HEK293 (cell line): ENCODE measurements around the gene SSBP3.
A peak's percentile ranks its signal among the peaks of the same experiment; 100 is the strongest.

Source experiments
- CTCF ChIA-PET: fragments of 350-600 bp; formaldehyde crosslinking; extraction: SDS; loops from one replicate; lab custom pipeline; 2021; ENCODE audit warnings: antibody characterized with exemption; lab: Yijun Ruan, JAX
- POLR2A ChIA-PET: fragments of 300-600 bp; formaldehyde crosslinking; extraction: SDS; loops from one replicate; lab custom pipeline; 2020; ENCODE audit warnings: antibody characterized with exemption, inconsistent platforms; lab: Yijun Ruan, JAX
- H3K27ac ChIP-seq: fragments of 200-500 bp; sonication (Bioruptor generic); 2 replicates; pipeline ENCODE4 v1.5.1; 2014; ENCODE audit warnings: low read depth, low read length, control low read depth, inconsistent platforms; ENCODE audit errors: extremely low read depth
- H3K36me3 ChIP-seq, 2 experiments: fragments of 200-500 bp in 1 of 2; sonication (Bioruptor generic) in 1 of 2; 1 replicate in 1 of 2; 2 replicates in 1 of 2; pipeline ENCODE4 v1.5.1; 2014 to 2017; ENCODE audit warnings: inconsistent platforms in 2 of 2, low read length in 2 of 2; ENCODE audit not compliant: control insufficient read depth in 2 of 2, insufficient read depth in 1 of 2
- H3K4me1 ChIP-seq: fragments of 200-500 bp; sonication (Bioruptor generic); 2 replicates; pipeline ENCODE4 v1.5.1; 2014; ENCODE audit warnings: mild to moderate bottlenecking, low read length, inconsistent platforms; ENCODE audit not compliant: control insufficient read depth, insufficient read depth
- H3K4me3 ChIP-seq: 2 replicates; pipeline ENCODE4 v1.5.1; 2011; ENCODE audit warnings: low read depth, mild to moderate bottlenecking, control low read depth, low read length, moderate library complexity
- H3K9me3 ChIP-seq: fragments of 200-500 bp; sonication (Bioruptor generic); 2 replicates; pipeline ENCODE4 v1.5.1; 2014; ENCODE audit warnings: low read depth, low read length, inconsistent platforms; ENCODE audit not compliant: control insufficient read depth, insufficient read depth
- EGR2 ChIP-seq: fragments of 450-650 bp; formaldehyde crosslinking; IDR thresholded peaks from 2 replicates; pipeline ENCODE4 v1.5.1; 2016; ENCODE audit warnings: low read depth, missing biosample characterization, missing genetic modification characterization
- MYNN ChIP-seq: fragments of 450-650 bp; formaldehyde crosslinking; IDR thresholded peaks from 2 replicates; pipeline ENCODE4 v1.5.1; 2016; ENCODE audit warnings: missing biosample characterization, missing genetic modification characterization, borderline replicate concordance
- SCRT2 ChIP-seq: fragments of 450-650 bp; formaldehyde crosslinking; IDR thresholded peaks from 2 replicates; pipeline ENCODE4 v1.5.1; 2016; ENCODE audit warnings: missing biosample characterization, missing genetic modification characterization
- SP3 ChIP-seq: fragments of 450-650 bp; formaldehyde crosslinking; IDR thresholded peaks from 2 replicates; pipeline ENCODE4 v1.5.1; 2016; ENCODE audit warnings: missing biosample characterization, missing genetic modification characterization
- ZFHX2 ChIP-seq: fragments of 450-650 bp; formaldehyde crosslinking; conservative IDR thresholded peaks from 2 replicates; pipeline ENCODE4 v1.5.1; 2016; ENCODE audit warnings: missing biosample characterization, missing genetic modification characterization
- ZFP37 ChIP-seq: fragments of 450-650 bp; formaldehyde crosslinking; IDR thresholded peaks from 2 replicates; pipeline ENCODE4 v1.5.1; 2016; ENCODE audit warnings: missing biosample characterization, missing genetic modification characterization
- ZNF140 ChIP-seq: fragments of 450-650 bp; formaldehyde crosslinking; IDR thresholded peaks from 2 replicates; pipeline ENCODE4 v1.5.1; 2016; ENCODE audit warnings: missing biosample characterization, missing genetic modification characterization
- ZNF341 ChIP-seq: fragments of 450-650 bp; formaldehyde crosslinking; IDR thresholded peaks from 2 replicates; pipeline ENCODE4; 2016; ENCODE audit warnings: low read depth, missing biosample characterization, missing genetic modification characterization
- ZNF549 ChIP-seq: fragments of 450-650 bp; IDR thresholded peaks from 2 replicates; pipeline ENCODE4 v1.5.1; 2018; ENCODE audit warnings: missing biosample characterization, missing genetic modification characterization, mild to moderate bottlenecking, inconsistent platforms, moderate library complexity
- ZNF571 ChIP-seq: fragments of 450-650 bp; formaldehyde crosslinking; IDR thresholded peaks from 2 replicates; pipeline ENCODE4 v1.5.0; 2017; ENCODE audit warnings: missing biosample characterization, missing genetic modification characterization
- ZNF830 ChIP-seq: fragments of 450-650 bp; IDR thresholded peaks from 2 replicates; pipeline ENCODE4 v1.5.0; 2018; ENCODE audit warnings: missing biosample characterization, missing genetic modification characterization, low read depth, mild to moderate bottlenecking, moderate library complexity
- TF ChIP-seq, protein P1 (sequence below): fragments of 450-650 bp; formaldehyde crosslinking; IDR thresholded peaks from 2 replicates; pipeline ENCODE4 v1.5.1; 2016; ENCODE audit warnings: missing biosample characterization, missing genetic modification characterization, low read depth
- TF ChIP-seq, protein P2 (sequence below): fragments of 450-650 bp; formaldehyde crosslinking; IDR thresholded peaks from 2 replicates; pipeline ENCODE4 v1.5.1; 2016; ENCODE audit warnings: missing biosample characterization, missing genetic modification characterization, borderline replicate concordance
- TF ChIP-seq, protein P3 (sequence below): fragments of 450-650 bp; formaldehyde crosslinking; IDR thresholded peaks from 2 replicates; pipeline ENCODE4 v1.5.1; 2017; ENCODE audit warnings: missing biosample characterization, missing genetic modification characterization
- TF ChIP-seq, protein P4 (sequence below): sonication (generic); formaldehyde crosslinking; IDR thresholded peaks from 2 replicates; pipeline ENCODE4 v1.8.1; 2022; ENCODE audit warnings: mild to moderate bottlenecking, moderate library complexity, missing genetic modification reagents
- TF ChIP-seq, protein P5 (sequence below): fragments of 450-650 bp; formaldehyde crosslinking; IDR thresholded peaks from 2 replicates; pipeline ENCODE4 v1.5.1; 2016; ENCODE audit warnings: missing biosample characterization, missing genetic modification characterization

Gene SSBP3

DNA sequence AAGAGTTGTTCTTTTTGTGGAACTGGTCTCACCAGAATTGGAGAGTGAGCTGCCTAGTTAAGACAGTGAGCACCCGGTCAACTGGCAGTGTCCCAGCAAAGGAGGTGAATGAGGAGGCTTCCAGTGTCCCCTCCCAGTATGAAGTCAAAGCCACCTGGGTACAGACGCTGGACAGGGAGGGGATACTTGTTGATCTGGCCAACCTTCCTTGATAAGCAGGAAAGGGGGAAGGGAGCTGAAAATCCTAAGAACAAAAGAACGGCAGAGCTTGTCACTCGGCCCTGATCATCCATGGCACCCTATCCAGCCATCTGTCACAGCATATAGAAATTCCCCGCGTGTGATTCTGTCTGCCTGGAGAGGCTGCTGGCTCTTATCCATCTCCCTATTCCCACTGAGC is 91.5 kb downstream of the SSBP3 start:
- H3K4me3 ChIP-seq = no peak overlapping the region
- no peaks in the 10 kb centered on the region for H3K9me3 ChIP-seq
- H3K36me3 ChIP-seq = no peaks in the 10 kb centered on the region
- H3K27ac ChIP-seq = no peak overlapping the region
- TF ChIP-seq, protein P1, sequence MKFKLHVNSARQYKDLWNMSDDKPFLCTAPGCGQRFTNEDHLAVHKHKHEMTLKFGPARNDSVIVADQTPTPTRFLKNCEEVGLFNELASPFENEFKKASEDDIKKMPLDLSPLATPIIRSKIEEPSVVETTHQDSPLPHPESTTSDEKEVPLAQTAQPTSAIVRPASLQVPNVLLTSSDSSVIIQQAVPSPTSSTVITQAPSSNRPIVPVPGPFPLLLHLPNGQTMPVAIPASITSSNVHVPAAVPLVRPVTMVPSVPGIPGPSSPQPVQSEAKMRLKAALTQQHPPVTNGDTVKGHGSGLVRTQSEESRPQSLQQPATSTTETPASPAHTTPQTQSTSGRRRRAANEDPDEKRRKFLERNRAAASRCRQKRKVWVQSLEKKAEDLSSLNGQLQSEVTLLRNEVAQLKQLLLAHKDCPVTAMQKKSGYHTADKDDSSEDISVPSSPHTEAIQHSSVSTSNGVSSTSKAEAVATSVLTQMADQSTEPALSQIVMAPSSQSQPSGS (tag by site-specific recombination) = no peak
- TF ChIP-seq SCRT2 (tag by site-specific recombination) = peak; percentile 29; the same call in 1 of the 2 replicates
- POLR2A ChIA-PET = no interaction called here
- CTCF ChIA-PET = interaction anchor here (0.6 kb wide), 2 partner anchors 71 to 476 kb away, joined by 3 to 4 read pairs; no protein-coding TSS in a partner anchor
- no peaks in the 10 kb centered on the region for H3K4me1 ChIP-seq

DNA sequence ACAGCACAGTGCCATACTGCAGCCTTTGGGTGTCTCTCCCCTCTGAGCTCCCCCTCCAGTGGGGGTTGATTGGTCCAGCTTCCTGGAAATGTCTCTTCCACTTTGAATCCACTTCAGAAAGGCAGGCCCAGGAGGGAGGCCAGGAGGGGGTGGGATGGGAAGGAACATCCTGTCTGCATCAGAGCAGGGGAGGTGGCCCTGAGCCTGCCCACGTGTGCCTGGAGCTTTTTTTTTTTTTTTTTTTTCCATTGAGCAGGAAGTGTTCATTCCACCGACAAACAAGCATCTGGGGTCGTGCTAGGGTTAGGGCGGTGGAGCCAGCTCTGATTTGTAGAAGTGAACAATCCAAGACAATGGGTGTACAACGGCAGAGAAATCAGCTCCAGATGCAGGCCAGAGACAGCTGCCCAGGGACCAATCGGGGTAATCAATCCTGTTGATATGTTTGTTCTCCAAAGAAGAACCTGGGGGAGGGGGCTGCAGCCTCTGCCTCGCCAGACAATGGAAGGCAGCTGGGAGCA is 93.3 kb downstream of the SSBP3 start:
- ChIA-PET POLR2A (interaction anchor here (0.5 to 0.7 kb wide), 4 partner anchors 11 to 769 kb away, joined by 3 read pairs; no protein-coding TSS in a partner anchor), CTCF (interaction anchor here (0.9 to 1.3 kb wide), 2 partner anchors 13 to 19 kb away, joined by 3 read pairs; no protein-coding TSS in a partner anchor)
- H3K4me3 ChIP-seq = no peak overlapping the region
- no peaks in the 10 kb centered on the region for H3K36me3 ChIP-seq
- no peaks in the 10 kb centered on the region for H3K9me3 ChIP-seq
- no peaks in the 10 kb centered on the region for H3K4me1 ChIP-seq
- H3K27ac ChIP-seq = no peak overlapping the region
- TF ChIP-seq ZFP37 (tag by site-specific recombination) (no peak), EGR2 (tag by site-specific recombination) (peak; percentile 73), ZFHX2 (tag by site-specific recombination) (peak; percentile 73), SCRT2 (tag by site-specific recombination) (no peak), ZNF549 (tag by site-specific recombination) (no peak), ZNF571 (tag by site-specific recombination) (no peak), ZNF341 (tag by site-specific recombination) (0 out of 2 replicates have a peak, but pooled peaks have one; percentile 13), ZNF140 (no peak), MYNN (tag by site-specific recombination) (no peak), ZNF830 (no peak), SP3 (tag by site-specific recombination) (no peak)
- TF ChIP-seq, protein P2, sequence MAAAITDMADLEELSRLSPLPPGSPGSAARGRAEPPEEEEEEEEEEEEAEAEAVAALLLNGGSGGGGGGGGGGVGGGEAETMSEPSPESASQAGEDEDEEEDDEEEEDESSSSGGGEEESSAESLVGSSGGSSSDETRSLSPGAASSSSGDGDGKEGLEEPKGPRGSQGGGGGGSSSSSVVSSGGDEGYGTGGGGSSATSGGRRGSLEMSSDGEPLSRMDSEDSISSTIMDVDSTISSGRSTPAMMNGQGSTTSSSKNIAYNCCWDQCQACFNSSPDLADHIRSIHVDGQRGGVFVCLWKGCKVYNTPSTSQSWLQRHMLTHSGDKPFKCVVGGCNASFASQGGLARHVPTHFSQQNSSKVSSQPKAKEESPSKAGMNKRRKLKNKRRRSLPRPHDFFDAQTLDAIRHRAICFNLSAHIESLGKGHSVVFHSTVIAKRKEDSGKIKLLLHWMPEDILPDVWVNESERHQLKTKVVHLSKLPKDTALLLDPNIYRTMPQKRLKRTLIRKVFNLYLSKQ (tag by site-specific recombination) = no peak
- TF ChIP-seq, protein P3, sequence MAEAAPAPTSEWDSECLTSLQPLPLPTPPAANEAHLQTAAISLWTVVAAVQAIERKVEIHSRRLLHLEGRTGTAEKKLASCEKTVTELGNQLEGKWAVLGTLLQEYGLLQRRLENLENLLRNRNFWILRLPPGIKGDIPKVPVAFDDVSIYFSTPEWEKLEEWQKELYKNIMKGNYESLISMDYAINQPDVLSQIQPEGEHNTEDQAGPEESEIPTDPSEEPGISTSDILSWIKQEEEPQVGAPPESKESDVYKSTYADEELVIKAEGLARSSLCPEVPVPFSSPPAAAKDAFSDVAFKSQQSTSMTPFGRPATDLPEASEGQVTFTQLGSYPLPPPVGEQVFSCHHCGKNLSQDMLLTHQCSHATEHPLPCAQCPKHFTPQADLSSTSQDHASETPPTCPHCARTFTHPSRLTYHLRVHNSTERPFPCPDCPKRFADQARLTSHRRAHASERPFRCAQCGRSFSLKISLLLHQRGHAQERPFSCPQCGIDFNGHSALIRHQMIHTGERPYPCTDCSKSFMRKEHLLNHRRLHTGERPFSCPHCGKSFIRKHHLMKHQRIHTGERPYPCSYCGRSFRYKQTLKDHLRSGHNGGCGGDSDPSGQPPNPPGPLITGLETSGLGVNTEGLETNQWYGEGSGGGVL (tag by site-specific recombination) = peak; percentile 44; the same call in 1 of the 2 replicates
- TF ChIP-seq, protein P1 (tag by site-specific recombination) = no peak
- TF ChIP-seq, protein P4, sequence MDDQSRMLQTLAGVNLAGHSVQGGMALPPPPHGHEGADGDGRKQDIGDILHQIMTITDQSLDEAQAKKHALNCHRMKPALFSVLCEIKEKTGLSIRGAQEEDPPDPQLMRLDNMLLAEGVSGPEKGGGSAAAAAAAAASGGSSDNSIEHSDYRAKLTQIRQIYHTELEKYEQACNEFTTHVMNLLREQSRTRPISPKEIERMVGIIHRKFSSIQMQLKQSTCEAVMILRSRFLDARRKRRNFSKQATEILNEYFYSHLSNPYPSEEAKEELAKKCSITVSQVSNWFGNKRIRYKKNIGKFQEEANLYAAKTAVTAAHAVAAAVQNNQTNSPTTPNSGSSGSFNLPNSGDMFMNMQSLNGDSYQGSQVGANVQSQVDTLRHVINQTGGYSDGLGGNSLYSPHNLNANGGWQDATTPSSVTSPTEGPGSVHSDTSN (CRISPR knock-in tag) = no peak
- TF ChIP-seq, protein P5, sequence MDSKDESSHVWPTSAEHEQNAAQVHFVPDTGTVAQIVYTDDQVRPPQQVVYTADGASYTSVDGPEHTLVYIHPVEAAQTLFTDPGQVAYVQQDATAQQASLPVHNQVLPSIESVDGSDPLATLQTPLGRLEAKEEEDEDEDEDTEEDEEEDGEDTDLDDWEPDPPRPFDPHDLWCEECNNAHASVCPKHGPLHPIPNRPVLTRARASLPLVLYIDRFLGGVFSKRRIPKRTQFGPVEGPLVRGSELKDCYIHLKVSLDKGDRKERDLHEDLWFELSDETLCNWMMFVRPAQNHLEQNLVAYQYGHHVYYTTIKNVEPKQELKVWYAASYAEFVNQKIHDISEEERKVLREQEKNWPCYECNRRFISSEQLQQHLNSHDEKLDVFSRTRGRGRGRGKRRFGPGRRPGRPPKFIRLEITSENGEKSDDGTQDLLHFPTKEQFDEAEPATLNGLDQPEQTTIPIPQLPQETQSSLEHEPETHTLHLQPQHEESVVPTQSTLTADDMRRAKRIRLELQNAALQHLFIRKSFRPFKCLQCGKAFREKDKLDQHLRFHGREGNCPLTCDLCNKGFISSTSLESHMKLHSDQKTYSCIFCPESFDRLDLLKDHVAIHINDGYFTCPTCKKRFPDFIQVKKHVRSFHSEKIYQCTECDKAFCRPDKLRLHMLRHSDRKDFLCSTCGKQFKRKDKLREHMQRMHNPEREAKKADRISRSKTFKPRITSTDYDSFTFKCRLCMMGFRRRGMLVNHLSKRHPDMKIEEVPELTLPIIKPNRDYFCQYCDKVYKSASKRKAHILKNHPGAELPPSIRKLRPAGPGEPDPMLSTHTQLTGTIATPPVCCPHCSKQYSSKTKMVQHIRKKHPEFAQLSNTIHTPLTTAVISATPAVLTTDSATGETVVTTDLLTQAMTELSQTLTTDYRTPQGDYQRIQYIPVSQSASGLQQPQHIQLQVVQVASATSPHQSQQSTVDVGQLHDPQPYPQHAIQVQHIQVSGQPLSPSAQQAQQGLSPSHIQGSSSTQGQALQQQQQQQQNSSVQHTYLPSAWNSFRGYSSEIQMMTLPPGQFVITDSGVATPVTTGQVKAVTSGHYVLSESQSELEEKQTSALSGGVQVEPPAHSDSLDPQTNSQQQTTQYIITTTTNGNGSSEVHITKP (tag by site-specific recombination) = peak; percentile 54
